COR-L47 (cell line): ENCODE results near the gene NRG3.

Experiments
- DNase-seq: peaks from one replicate; lab custom pipeline; 2025; lab: John Stamatoyannopoulos, UW

The NRG3 gene

DNA sequence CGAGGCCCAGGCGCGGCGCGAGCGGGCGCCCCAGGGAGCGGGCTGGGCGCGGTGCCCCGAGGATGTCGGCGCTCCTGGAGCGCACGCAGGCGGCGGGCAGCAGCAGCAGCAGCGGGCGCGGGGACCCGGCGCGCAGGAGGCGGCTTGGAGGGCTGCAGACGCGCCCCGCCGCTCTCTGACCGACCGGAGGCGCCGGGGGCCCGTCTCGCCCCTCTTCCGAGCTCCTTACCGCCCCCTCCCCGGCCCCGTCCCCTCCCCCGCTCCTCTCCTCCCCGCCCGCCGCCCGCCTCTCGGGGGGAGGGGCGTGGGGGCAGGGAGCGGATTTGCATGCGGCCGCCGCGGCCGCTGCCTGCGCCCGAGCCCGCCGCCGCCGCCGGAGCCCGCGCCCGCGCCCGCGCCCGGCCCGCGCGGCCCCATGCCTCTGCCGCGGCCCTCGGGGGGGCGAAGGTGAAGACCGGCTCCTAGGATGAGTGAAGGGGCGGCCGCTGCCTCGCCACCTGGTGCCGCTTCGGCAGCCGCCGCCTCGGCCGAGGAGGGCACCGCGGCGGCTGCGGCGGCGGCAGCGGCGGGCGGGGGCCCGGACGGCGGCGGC lies at the start of gene NRG3:
NRG3 (plus strand) TSS at position 320 of the 592 bp plus-strand sequence.
- DNase-seq = no peak

DNA sequence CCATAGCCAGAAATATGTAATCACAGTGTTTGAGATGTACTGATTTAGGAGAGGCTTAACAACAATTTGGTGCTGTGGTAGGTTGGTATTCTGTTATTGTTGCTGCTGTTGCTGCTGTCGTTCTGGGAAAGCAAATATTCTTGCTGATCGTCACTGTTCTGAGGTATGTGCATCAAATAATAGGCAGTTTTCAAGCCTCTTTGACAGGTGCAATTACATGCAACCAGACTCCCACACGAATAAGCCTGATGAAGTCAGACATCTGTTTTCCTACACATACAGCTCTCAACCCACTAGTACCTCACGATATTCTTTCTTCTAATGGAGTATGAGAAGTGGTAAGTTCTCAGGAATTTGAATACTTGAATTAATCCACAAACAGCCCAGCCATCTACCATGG lies 46.7 kb upstream of the NRG3 start:
- no peak for DNase-seq

DNA sequence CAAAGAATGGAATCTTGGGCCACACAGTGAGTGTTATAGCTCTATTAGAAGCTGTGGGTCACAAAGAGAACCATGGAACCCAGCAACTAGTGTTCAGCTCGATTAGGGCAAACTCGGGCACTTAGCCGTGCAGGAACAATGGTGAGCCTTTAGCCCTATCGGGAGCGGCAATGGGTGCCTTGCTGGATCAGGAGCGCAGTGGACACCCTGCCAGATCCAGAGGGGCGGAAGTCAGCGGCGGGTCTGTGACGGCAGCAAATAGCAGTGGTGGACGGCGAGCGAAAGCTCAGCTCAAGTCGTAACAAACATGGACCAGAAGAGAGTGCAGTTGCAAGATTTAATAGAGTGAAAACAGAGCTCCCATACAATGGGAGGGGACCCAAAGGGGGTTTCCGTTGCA lies 43.9 kb upstream of the NRG3 start:
- no peak for DNase-seq

DNA sequence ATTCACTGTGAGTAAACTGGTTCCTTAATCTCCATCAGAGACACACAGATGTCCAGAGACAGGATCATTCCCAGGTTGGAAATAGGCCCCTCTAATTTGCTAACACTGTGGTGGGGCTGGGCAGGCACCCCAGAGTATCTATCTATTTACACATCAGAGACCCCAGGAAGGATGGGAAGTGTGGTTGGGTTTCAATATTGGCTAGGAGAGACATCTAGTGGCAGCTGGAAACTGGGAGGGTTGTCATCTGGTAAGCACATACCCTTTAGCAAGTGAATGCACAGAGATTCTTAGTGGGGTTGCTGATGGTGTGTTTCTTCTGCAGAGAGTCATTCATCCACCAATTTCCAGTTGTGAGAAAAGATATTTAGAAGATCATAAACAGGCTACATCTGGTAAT lies 36.0 kb upstream of the NRG3 start:
- DNase-seq = no peak

DNA sequence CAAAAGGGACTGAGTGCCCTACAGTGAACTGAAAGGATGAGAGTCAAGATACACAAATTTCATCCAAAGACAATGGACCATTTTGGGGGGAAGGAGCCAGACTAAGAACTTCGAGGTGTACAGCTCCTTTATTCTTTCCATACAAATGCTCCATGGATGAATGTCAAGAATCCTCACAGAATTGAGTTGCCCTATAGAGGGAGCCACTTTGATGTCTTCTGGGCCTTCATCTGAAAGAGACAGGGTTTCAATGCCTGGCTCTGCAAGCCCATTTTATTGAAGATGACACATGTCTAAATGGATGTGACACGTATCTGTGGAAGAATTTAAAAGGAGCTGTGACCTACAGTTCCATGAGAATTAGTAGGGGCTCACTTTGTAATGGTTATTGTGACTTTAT lies 32.0 kb upstream of the NRG3 start:
- no peak for DNase-seq

DNA sequence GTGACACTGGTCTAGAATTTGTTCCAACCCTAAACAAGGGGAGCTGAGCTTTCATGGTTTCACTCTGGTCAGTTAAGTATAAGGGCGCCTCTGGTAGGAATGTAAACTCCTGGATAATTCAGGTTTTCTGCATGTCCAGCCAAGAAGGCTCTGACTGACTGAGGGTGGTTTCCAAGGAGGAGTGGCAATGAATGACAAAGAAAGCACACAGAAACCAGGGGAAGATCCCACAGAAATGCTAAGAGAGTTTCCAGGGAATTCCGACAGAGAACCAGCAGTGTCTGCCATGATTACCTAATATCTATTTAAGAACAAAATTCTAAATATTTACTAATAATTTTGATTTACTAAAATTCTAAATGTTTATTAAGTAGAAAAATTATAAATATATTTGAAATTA lies 27.3 kb upstream of the NRG3 start:
- DNase-seq = no peak

DNA sequence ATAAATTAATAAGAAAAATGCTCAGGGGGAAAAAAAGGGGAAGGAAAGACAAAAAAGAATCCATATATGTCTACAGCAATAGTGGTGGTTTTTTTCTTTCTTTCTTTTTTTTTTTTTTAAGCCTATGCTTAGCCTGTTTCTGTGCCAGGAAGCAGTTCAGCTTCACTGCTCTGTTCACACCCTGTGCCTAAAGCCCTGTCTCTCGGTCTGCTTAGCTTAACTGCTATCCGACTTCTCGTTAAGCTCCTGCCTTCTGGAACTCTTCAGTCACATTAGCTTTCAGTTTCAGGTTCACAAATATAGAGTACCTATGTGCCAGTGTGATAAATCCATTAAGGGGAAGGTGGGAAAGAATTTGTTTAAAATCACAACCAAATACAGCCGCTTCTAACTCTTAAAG lies 26.5 kb upstream of the NRG3 start:
- no peak for DNase-seq

DNA sequence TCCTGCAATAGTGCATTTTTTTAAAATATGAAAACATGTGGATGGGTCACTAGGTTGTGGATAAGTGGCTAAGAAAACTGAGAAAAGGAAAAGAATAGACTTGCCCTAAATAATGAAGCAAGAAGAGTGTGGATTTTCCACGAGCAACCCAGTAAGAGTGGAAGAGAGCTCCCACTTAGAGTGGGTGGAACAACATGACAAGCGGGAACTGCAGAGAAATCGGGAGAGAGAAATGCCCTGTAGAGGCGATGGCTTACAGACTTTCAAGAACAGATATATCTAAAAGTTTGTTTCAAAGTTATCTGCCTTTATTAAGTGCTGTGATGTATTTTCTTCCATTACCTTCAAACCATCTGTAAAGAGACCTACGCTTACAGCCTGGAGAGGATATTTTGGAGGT lies 26.1 kb upstream of the NRG3 start:
- no peak for DNase-seq

DNA sequence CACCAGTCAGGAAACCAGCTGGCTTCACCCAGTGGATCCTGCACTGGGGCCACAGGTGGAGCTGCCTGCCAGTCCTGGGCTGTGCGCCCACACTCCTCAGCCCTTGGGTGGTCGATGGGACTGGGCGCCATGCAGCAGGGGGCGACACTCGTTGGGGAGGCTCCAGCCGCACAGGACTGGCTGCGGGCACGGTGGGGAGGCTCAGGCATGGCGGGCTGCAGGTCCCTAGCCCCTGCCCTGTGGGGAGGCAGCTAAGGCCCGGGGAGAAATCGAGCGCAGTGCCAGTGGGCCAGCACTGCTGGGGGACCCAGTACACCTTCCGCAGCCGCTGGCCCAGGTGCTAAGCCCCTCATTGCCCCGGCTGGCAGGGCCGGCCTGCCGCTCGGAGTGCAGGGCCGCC lies 12.4 kb upstream of the NRG3 start:
- no peak for DNase-seq

DNA sequence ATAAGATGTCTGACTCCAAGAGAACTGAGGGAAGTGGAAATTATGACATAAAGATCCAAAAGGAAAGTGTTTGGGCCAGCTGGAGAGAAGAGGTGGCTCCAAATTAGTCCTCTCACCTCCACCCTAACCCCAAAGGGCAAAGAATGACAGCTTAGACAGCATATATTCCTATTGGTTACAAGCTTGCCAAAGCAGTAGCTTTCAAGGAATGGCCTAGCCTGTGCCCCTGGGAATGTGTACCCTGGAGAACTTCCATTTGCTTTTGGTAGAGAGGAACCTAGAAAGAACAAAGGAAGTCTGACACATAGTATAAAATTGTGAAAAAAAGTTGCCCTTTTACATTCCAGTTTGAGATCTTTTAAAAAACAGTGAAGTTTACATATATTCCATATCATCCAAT lies 11.2 kb upstream of the NRG3 start:
- DNase-seq = no peak

DNA sequence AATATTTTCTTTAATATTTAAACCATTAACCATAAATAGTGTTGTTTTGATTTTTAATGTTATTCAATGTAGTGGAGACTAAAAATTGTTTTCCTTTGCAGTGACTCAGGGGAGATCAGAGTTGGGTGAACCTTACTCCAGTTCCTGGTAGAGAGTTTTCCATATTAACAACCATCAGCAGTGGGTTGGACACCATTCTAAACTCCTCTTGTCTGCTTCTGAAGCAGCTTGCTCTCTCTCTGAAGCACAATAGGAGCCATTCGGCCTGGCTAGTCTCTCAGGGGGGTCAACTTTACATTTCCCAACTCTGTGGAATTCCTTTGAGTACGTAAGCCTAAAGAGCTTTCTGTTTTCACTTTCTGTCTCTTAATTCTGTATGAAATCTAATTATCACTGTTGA lies 9.4 kb upstream of the NRG3 start:
- DNase-seq = no peak

DNA sequence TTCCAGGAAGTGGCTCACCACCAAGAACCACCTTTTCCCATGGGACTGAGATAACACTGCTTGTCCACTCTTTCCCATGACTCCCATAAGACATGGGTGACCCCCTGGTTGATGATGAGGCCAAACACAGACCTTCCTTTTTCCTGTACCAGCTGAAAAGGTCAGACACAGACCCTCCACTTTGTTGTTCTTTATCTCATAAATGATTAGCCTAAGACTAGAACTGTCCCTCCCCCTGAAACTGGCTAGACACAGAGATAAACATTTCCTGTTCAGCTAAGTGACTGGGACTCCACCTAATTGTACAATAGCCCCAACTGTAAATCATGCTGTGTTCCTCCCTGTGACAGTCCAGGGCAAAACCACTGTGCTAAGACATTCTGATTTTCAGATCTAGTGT lies 8.2 kb upstream of the NRG3 start:
- DNase-seq = no peak

DNA sequence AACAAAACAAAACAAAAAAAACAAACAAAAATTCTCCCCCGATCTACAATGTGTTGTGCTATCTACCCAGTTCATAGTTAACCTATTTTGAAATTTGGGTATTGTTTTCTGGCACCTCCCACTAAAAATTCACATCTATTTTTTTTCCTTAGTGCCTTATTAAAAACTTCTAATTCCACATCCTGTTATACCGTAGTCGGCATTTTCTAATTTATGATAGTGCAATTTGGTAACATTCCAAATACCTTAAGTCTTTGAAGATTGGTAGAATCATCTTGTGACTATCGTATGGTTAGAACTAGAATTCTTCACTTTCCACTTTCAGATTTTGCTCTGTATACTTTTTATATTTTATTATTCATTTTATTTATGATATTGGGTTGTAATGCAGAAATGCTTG lies 4.5 kb upstream of the NRG3 start:
- no peak for DNase-seq

DNA sequence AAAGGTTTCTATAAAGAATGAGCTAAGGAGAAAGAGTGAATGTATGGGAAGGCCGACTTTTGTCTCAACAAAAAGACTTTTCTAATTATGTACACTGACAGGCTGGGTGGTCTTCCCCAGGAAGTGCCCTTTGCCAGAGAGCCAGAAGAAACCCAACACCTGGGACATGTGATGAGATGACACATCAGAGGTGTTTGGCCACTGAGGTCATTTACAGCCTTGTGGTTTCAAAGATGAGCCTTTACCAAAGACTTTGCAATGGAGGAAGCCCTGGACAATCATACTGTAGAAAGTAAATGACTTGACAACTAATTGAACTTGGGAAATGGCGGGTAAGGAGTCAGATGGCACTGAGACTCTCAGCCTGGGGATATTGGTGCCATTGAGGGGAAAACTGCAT lies 3.4 kb upstream of the NRG3 start:
- no peak for DNase-seq

DNA sequence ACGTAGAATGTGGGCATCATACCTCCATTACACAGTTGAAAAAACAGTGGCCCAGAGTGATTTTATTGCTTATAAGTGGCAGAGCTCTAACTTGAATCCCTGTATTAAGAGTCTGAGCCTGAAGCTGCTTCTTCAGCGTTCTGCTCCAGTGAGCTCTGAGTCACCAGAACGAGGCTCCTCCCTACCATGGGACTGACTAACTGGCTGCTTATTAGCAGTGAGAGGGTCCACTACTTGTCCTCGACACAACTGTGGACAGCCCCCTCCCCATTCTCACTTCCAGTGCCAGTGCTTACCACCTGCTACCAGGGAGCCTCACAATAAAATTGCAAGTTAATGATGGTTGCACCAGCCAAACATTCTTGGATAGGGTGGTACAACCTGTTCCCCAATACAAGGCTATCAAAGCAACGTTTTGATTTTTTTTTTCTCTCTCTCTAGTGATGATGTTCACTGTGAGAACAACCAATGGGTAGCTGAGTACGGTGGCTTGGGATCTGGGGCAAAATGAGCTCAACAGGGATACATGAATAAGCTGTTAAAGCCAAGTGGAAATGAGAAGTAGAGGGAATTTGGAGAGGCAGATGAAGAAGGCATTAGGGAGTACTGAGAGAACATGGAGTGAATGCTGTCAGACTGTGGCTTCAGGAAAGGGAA lies 2.7 kb upstream of the NRG3 start:
- no peak for DNase-seq

DNA sequence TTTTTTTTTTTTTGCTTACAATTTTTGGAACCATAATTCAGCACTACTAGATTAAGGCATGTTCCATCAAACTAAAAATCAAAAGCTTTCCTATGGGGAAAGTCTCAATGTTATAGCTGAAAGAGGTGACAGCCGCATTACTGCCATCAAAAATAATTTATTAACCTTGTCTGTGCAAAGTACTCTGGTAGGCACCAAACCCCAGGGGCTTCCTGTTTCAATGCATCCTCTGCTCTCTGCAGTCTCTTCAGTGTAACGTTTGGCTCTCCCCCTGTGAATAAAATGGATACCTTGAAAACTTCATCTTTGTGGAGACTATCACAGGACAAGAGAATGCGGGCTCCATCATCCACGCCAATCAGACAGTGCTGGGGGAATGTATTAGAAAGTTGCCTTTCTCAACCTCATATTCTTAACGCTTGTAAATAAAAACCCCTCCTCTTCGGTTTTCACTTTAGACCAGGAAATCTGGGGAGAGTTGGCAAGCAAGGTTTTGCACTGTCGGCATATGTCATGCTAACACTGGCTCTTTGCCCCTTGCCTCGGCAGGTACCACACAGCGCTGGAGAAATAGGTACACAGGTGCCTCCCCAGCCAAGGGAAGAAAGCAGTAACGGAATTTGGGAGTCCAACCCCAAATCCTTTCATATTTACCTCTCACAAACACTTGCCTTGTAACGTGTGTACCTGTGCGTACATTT lies 1.6 kb upstream of the NRG3 start:
- no peak for DNase-seq

DNA sequence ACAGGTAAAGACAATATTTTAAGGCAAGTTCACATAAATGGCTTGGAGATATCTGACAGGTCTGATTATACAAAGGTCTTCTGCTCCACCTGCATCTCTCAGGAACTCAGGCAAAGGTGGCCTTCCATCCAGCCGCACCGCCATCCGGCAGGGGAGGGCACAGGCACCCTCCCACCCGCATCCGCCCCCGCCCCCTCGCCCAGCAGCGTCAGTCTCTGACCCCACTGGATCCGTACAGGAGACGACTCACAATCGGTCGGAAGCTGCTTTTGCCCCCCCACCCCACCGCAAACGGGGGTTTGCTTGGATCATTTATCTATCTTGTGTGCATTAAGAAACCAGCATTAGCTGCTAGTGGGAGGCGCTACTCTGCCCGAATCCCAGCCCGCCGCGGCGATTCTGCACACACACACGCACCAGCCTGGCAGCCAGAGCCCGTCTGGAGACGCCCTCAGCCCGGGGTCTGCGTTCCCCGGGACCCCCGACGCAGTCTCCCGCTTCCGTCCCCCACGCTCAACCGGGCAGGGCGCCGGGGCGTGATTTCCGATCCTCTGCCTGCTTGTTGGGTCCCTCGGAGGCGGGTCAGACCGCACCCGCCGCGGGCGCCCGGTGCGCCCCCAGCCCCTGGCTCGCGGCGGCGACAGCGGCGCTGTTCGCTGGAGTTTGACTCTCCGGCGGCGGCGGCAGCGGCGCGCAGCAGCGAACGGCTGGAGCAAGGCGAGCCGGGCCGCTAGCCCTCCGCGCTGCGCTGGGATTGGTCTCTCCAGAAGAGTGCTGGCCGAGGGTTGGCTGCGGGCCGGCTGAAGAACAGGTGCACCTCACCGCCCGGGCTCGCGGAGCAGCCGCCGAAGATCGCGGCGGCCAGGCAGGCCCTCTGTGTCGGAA lies 820 bp upstream of the NRG3 start:
- no peak for DNase-seq

DNA sequence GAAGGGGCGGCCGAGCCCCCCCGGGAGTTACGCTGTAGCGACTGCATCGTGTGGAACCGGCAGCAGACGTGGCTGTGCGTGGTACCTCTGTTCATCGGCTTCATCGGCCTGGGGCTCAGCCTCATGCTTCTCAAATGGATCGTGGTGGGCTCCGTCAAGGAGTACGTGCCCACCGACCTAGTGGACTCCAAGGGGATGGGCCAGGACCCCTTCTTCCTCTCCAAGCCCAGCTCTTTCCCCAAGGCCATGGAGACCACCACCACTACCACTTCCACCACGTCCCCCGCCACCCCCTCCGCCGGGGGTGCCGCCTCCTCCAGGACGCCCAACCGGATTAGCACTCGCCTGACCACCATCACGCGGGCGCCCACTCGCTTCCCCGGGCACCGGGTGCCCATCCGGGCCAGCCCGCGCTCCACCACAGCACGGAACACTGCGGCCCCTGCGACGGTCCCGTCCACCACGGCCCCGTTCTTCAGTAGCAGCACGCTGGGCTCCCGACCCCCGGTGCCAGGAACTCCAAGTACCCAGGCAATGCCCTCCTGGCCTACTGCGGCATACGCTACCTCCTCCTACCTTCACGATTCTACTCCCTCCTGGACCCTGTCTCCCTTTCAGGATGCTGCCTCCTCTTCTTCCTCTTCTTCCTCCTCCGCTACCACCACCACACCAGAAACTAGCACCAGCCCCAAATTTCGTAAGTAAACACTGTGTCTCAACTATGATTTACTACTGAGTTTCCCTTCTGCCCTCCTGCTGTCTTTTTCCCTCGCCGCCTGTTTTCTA lies 666 bp downstream of the NRG3 start:
- no peak for DNase-seq

DNA sequence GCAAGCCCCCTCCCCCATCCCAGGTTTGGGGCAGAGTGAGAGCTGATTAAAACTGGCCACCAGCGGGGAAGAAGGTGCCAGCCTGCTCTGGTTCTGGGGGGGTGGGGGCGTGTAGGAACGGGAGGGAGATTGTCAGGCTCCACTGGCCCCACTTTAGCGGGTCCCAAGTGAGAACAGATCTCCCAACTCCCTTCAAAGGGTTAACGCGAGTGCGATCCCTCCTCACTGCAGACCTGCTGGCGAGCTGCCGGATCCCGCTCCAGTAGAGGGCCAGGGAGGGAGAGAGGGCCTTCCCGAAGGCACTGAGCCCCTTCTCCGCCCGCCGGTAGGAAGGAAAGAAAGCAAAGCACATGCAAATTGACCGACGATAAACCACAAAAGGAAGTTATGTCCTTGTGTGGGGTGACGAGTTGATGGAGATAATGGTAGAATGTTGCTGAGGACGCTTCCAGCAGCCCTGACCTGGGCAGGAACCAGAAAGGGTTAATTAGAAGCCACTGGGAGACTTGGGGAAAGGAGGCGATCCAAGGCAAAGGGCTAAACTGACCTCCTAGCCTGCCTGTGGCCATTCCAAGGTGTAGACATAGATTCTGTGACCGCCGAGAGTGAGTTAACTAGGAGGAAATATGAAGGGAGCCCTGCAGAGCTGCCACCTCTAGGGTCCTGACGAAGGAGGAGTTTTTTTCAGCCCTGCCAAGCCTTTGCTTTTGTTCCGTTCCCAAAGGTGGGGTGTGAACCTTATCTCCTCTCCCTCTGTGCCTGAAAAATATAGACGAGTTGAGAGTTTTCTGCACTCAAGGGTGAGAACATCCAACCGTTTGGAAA lies 1.5 kb downstream of the NRG3 start:
- DNase-seq = no peak

DNA sequence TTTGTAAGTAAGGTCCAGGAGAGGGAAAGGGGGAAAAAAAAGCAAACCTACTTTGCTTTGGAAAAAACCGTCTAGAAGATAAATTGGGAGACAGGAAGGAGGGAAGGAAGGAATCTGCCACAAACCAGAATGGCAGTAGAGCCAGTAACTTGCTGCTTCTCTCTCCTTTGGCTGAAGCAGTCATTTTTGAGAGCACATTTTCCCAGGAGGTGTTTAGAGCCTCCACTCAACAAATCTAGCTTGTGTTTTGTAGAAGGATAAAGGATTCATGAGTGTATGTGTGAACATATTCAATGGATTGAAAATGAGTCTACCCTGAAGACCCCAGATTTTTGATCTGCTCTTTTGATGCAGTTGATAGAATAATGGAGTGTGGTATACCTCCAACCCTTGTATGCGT lies 2.6 kb downstream of the NRG3 start:
- no peak for DNase-seq

DNA sequence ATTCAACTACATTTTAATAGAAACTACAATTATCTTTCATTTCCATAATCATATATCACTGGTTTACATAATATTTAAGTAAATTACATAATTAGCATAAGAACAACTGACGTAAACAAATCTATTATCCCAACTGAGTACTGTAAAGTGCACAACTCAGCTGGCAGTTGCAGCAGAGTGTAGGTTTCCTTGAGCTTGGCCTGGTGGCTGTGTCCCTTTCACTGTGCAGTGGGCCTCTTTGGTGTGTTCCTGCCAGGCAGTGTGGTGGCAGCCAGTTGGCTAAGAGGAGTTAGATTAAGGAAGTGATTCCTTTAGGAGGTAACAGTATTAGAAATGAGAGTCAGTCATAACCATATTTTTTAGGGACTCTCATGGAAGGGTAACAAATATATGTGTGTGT lies 7.0 kb downstream of the NRG3 start:
- no peak for DNase-seq
